BJ (cell line): ENCODE results near the gene RNF13. TPM values are rescaled to one million over a fixed set of nuclear protein-coding genes. Genes with fewer than 3 reads are reported as not detected.
"Not testable (repeated sequence)": the region's sequence is repeated elsewhere in the genome, so short reads cannot be mapped to it uniquely, and the experiment has no call there.

Experiments
- CTCF ChIA-PET: fragments of 350-600 bp; formaldehyde crosslinking; extraction: SDS; loops from one replicate; lab custom pipeline; 2021; ENCODE audit warnings: antibody characterized with exemption, inconsistent platforms; lab: Yijun Ruan, JAX
- POLR2A ChIA-PET: fragments of 300-600 bp; sonication (Branson Sonifier 250); formaldehyde crosslinking; extraction: SDS; loops from one replicate; lab custom pipeline; 2021; ENCODE audit warnings: antibody characterized with exemption; lab: Charles Lee
- DNase-seq: peaks from one replicate; pipeline ENCODE4 v3.0.0-alpha.2; 2011; ENCODE audit warnings: low read depth
- H3K27me3 ChIP-seq: 2 replicates; pipeline ENCODE4 v1.6.0; 2011; ENCODE audit warnings: low read length; ENCODE audit not compliant: control insufficient read depth, insufficient read depth
- H3K36me3 ChIP-seq: 2 replicates; pipeline ENCODE4 v1.5.1; 2011; ENCODE audit warnings: low read length; ENCODE audit not compliant: control insufficient read depth, insufficient read depth
- H3K4me3 ChIP-seq: 2 replicates; pipeline ENCODE4 v1.5.1; 2011; ENCODE audit warnings: low read depth, mild to moderate bottlenecking, control low read depth, low read length
- polyA plus RNA-seq: library from polyadenylated mRNA; depleted of rRNA; stranded (reverse); fragments of >200 nt; gene quantifications from 2 replicates; pipeline ENCODE4 v1.2.3, GENCODE V29; 2011
- TF ChIP-seq, protein P1 (sequence below): IDR thresholded peaks from 2 replicates; pipeline ENCODE4 v1.5.1; 2011; ENCODE audit warnings: low read depth, mild to moderate bottlenecking, control low read depth, inconsistent platforms, low read length, moderate library complexity; ENCODE audit not compliant: insufficient read depth

RNF13 gene
- polyA plus RNA-seq, 1 experiment: 30.7 TPM

DNA sequence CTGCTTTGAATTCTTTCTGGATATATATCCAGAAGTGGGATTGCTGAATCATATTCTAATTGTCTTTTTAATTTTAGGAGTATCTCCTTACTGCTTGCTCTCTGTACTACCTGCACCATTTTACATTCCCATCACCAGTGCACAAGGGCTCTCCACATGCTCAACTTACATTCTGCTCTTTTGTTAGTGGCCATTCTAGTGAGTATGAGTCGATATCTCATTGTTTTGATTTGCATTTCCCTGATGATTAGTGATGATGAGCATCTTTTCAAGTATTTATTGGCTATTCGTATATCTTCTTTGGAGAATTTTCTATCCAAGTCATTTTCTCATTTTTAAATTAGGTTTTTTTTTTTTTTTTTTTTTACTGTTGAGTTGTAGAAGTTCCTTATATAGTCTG is 128.2 kb downstream of the RNF13 start:
- no peak for DNase-seq
- POLR2A ChIA-PET: no interaction called here
- Histone ChIP-seq H3K27me3 (no peaks in the 10 kb centered on the region), H3K4me3 (no peak overlapping the region), H3K36me3 (no peaks in the 10 kb centered on the region)
- TF ChIP-seq, protein P1, sequence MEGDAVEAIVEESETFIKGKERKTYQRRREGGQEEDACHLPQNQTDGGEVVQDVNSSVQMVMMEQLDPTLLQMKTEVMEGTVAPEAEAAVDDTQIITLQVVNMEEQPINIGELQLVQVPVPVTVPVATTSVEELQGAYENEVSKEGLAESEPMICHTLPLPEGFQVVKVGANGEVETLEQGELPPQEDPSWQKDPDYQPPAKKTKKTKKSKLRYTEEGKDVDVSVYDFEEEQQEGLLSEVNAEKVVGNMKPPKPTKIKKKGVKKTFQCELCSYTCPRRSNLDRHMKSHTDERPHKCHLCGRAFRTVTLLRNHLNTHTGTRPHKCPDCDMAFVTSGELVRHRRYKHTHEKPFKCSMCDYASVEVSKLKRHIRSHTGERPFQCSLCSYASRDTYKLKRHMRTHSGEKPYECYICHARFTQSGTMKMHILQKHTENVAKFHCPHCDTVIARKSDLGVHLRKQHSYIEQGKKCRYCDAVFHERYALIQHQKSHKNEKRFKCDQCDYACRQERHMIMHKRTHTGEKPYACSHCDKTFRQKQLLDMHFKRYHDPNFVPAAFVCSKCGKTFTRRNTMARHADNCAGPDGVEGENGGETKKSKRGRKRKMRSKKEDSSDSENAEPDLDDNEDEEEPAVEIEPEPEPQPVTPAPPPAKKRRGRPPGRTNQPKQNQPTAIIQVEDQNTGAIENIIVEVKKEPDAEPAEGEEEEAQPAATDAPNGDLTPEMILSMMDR: no peak
- CTCF ChIA-PET: interaction anchor here (1.0 kb wide), 1 partner anchor 243 kb away, joined by 3 read pairs; no protein-coding TSS in a partner anchor

DNA sequence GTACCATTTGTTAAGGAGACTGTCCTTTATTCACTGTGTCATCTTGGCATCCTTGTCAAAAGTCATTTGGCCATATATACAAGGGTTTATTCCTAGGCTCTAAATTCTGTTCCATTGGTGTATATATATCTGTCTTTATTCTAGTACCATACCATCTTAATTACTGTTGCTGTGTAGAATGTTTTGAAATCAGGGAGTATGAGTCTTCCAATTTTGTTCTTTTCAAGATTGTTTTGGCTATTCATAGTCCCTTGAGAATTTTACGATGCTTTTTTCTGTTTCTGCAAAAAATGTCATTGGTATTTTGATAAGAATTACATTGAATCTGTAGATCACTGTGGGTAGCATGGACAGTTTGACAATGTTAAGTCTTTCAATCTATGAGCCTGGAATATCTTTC is 128.9 kb downstream of the RNF13 start:
- DNase-seq: no peak
- H3K27me3 ChIP-seq: no peaks in the 10 kb centered on the region
- TF ChIP-seq, protein P1: no peak
- CTCF ChIA-PET: interaction anchor here (1.0 kb wide), 1 partner anchor 242 kb away, joined by 3 read pairs; no protein-coding TSS in a partner anchor
- POLR2A ChIA-PET: no interaction called here
- no peaks in the 10 kb centered on the region for H3K36me3 ChIP-seq
- no peak overlapping the region for H3K4me3 ChIP-seq

DNA sequence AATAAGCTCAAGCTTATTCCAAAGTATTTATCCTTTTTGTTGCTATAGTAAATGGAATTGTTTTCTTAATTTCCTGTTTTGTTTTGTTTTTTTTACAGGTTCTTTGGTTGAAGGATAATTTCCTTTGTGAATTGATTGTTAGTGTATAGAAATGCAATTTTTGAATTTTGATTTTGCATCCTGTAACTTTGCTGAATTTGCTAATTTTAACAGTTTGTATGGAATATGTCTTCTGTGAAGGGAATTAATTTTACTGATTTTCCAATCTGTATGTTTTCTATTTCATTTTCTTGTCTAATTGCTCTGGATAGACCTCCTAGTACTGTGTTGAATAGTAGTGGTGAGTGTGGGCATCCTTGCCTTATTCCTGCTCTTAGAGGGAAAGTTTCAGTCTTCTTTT is 129.4 kb downstream of the RNF13 start:
- CTCF ChIA-PET: interaction anchor here (1.0 kb wide), 1 partner anchor 241 kb away, joined by 3 read pairs; no protein-coding TSS in a partner anchor
- Histone ChIP-seq H3K27me3 (no peaks in the 10 kb centered on the region), H3K36me3 (no peaks in the 10 kb centered on the region), H3K4me3 (no peak overlapping the region)
- POLR2A ChIA-PET: no interaction called here
- TF ChIP-seq, protein P1: no peak
- no peak for DNase-seq

DNA sequence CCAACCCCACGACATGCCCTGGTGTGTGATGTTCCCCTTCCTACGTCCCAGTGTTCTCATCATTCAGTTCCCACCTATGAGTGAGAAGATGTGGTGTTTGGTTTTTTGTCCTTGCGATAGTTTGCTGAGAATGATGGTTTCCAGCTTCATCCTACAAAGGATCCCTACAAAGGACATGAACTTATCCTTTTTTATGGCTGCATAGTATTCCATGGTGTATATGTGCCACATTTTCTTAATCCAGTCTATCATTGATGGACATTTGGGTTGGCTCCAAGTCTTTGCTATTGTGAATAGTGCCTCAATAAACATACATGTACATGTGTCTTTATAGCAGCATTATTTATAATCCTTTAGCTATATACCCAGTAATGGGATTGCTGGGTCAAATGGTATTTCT is 131.0 kb downstream of the RNF13 start:
- POLR2A ChIA-PET, H3K27me3 ChIP-seq, H3K36me3 ChIP-seq, CTCF ChIA-PET, DNase-seq, H3K4me3 ChIP-seq: not testable (repeated sequence)

DNA sequence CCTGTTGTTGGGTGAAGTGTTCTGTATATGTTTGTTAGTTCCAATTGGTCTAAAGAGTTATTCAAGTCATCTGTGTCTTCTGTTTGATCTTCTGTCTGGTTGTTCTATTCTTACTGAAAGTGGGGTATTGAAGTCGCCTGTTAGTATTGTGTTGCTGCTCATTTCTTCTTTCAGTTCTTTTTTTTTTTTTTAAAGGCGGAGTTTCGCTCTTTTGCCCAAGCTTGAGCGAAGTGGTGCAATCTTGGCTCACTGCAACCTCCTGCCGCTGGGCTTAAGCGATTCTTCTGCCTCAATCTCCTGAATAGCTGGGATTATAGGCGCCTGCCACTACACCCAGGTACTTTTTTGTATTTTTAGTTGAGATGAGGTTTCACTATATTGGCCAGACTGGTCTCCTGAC is 134.2 kb downstream of the RNF13 start:
- TF ChIP-seq, protein P1: no peak
- DNase-seq: no peak
- ChIA-PET POLR2A (no interaction called here), CTCF (interaction anchor here (1.5 kb wide), 1 partner anchor 10 kb away, joined by 3 read pairs; no protein-coding TSS in a partner anchor)
- H3K4me3 ChIP-seq: no peak overlapping the region
- no peaks in the 10 kb centered on the region for H3K36me3 ChIP-seq
- H3K27me3 ChIP-seq: no peaks in the 10 kb centered on the region

DNA sequence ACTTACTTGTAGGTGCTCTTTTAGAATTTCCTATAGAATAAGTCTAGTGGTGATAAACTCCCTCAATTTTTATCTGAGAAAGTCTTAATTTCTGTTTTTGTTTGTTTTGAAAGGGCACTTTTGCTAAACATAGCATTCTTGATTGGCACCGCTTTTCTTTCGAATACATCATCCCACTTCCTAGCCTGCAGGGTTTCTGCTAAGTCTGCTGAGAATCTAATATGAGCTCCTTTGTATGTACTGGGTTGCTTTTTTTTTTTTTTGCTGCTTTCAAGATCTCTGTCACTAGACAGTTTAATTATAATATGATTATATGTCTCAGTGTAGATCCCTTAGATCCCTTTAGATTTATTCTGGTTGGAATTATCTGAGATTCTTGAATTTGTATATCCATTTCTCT is 136.2 kb downstream of the RNF13 start:
- ChIA-PET POLR2A (interaction anchor here (0.6 kb wide), 1 partner anchor 225 kb away, joined by 3 read pairs; no protein-coding TSS in a partner anchor), CTCF (interaction anchor here (1.4 to 2.1 kb wide), 2 partner anchors 12 to 235 kb away, joined by 3 to 13 read pairs; no protein-coding TSS in a partner anchor)
- no peak for DNase-seq
- Histone ChIP-seq H3K4me3 (no peak overlapping the region), H3K36me3 (no peaks in the 10 kb centered on the region), H3K27me3 (no peaks in the 10 kb centered on the region)
- TF ChIP-seq, protein P1: no peak
